Spleen (tissue), 7 donors: ENCODE results near the gene OR2T35.
"Not testable (repeated sequence)": the region's sequence is repeated elsewhere in the genome, so short reads cannot be mapped to it uniquely, and the experiment has no call there.

Source experiments
- CTCF ChIP-seq, 11 experiments: fragments of 200-600 bp in 7 of 11; fragments of 450-650 bp in 4 of 11; sonication (generic) in 4 of 11; IDR thresholded peaks in 8 of 11; conservative IDR thresholded peaks in 3 of 11; 1 replicate in 7 of 11; 2 replicates in 4 of 11; pipeline versions ENCODE4 v1.4.0 to v1.8.0; 2016 to 2021; ENCODE audit warnings: antibody characterized with exemption in 11 of 11, inconsistent platforms in 4 of 11, mild to moderate bottlenecking in 1 of 11
- POLR2AphosphoS5 ChIP-seq, 3 donors: sonication (generic); formaldehyde crosslinking; IDR thresholded peaks; one replicate each; pipeline ENCODE4 v1.5.1; 2017; ENCODE audit warnings: antibody characterized with exemption in 3 of 3
- donor health status: DM: no; HTN: no; CAD: no; lungs with moderate emphysema.
- donor health status: DM: no; HTN: no; CAD: no.
- donor health status: DM: no; HTN: no; CAD: no.

- TF ChIP-seq CTCF (IDR thresholded peaks at IDR 0.05 in 8 of 11, conservative IDR thresholded peaks at IDR 0.05 in 3 of 11); POLR2AphosphoS5 (IDR thresholded peaks at IDR 0.05): not testable (repeated sequence)
Observed at GRCh38 chr1:248645178-248645577, at the start of gene OR2T35.
